PC-3 (cell line): ENCODE data around the gene POLR2B. TPM values are rescaled to one million over a fixed set of nuclear protein-coding genes. Genes with fewer than 3 reads are reported as not detected.

Source experiments
- ATAC-seq: fragments of 200-7000 bp; cut with Tn5 transposase; 2 replicates; pipeline ENCODE4 v1.9.1; 2020; ENCODE audit warnings: mild to moderate bottlenecking, moderate library complexity
- BruUV-seq: library from RNA; stranded (reverse); fragments of 400-500 nt; replicated peaks from 2 replicates; lab custom pipeline; 2021; lab: Mats Ljungman, UMichigan
- CTCF ChIA-PET: fragments of 300-600 bp; sonication (Branson Sonifier 250); formaldehyde crosslinking; loops from one replicate; lab custom pipeline; 2022; ENCODE audit warnings: antibody characterized with exemption; lab: Charles Lee
- POLR2A ChIA-PET: fragments of 300-600 bp; sonication (Branson Sonifier 250); formaldehyde crosslinking; loops from one replicate; lab custom pipeline; 2022; ENCODE audit warnings: antibody characterized with exemption; ENCODE audit not compliant: unreplicated experiment; lab: Charles Lee
- DNase-seq: peaks from one replicate; pipeline ENCODE4 v3.0.0-alpha.2; 2015
- H2AFZ ChIP-seq: fragments of 300-600 bp; sonication (generic); 2 replicates; pipeline ENCODE4 v1.6.0; 2016; ENCODE audit warnings: antibody characterized with exemption, low read length
- H3F3A ChIP-seq: fragments of 300-600 bp; sonication (generic); one replicate; pipeline ENCODE4 v1.6.0; 2017; ENCODE audit warnings: antibody characterized with exemption, low read length, control low read depth, mild to moderate bottlenecking; ENCODE audit not compliant: unreplicated experiment
- H3K27ac ChIP-seq: fragments of 300-600 bp; sonication (generic); 2 replicates; pipeline ENCODE4 v1.5.1; 2016; ENCODE audit warnings: mild to moderate bottlenecking, low read length
- H3K27me3 ChIP-seq: fragments of 300-600 bp; sonication (generic); 2 replicates; pipeline ENCODE4 v1.6.1; 2016; ENCODE audit warnings: low read length, mixed read lengths
- H3K36me3 ChIP-seq: fragments of 300-600 bp; sonication (generic); 2 replicates; pipeline ENCODE4 v1.6.1; 2016; ENCODE audit warnings: low read depth, mixed run types, low read length, mixed read lengths
- H3K4me1 ChIP-seq: fragments of 300-600 bp; sonication (generic); 2 replicates; pipeline ENCODE4 v1.5.1; 2016; ENCODE audit warnings: low read length; ENCODE audit not compliant: insufficient read depth
- H3K4me2 ChIP-seq: fragments of 300-600 bp; sonication (generic); 2 replicates; pipeline ENCODE4 v1.6.0; 2016; ENCODE audit warnings: low read length
- H3K4me3 ChIP-seq: fragments of 300-600 bp; sonication (generic); 2 replicates; pipeline ENCODE4 v1.5.1; 2016; ENCODE audit warnings: mild to moderate bottlenecking, low read length, mixed read lengths
- H3K79me2 ChIP-seq: fragments of 300-600 bp; sonication (generic); 2 replicates; pipeline ENCODE4 v1.6.1; 2017; ENCODE audit warnings: low read length, mixed read lengths
- H3K9ac ChIP-seq: fragments of 300-600 bp; sonication (generic); 2 replicates; pipeline ENCODE4 v1.6.0; 2016; ENCODE audit warnings: mild to moderate bottlenecking, low read length
- H3K9me2 ChIP-seq: fragments of 300-600 bp; sonication (generic); replicated peaks from 2 replicates; pipeline ENCODE4 v1.6.1; 2016; ENCODE audit warnings: mixed run types, low read length, mixed read lengths
- H3K9me3 ChIP-seq: fragments of 300-600 bp; sonication (generic); 2 replicates; pipeline ENCODE4 v1.6.1; 2016; ENCODE audit warnings: low read length, mixed read lengths
- H4K20me1 ChIP-seq: fragments of 300-600 bp; sonication (generic); 2 replicates; pipeline ENCODE4 v1.6.1; 2016; ENCODE audit warnings: low read length, mixed read lengths
- CTCF ChIP-seq: fragments of 300-600 bp; sonication (generic); conservative IDR thresholded peaks from 2 replicates; pipeline ENCODE4 v1.5.1; 2017; ENCODE audit warnings: antibody characterized with exemption, low read depth, mild to moderate bottlenecking, low read length
- EZH2 ChIP-seq: fragments of 300-600 bp; sonication (generic); IDR thresholded peaks from one replicate; pipeline ENCODE4 v1.6.1; 2017; ENCODE audit warnings: antibody characterized with exemption, mild to moderate bottlenecking, low read length; ENCODE audit not compliant: unreplicated experiment
- EZH2phosphoT487 ChIP-seq: fragments of 300-600 bp; sonication (generic); IDR thresholded peaks from 2 replicates; pipeline ENCODE4 v1.6.1; 2018; ENCODE audit warnings: mild to moderate bottlenecking, antibody characterized with exemption, low read length, borderline replicate concordance
- intact Hi-C: fragments of 100-400 bp; cut with micrococcal nuclease; formaldehyde crosslinking; loops from 2 replicates; pipeline ENCODE4 v1.9.0; 2023
- total RNA-seq: library from RNA; depleted of rRNA; stranded (reverse); fragments of >200 nt; gene quantifications from 2 replicates; pipeline ENCODE4 v1.2.3, GENCODE V29; 2014

POLR2B gene
- total RNA-seq, 1 experiment from 2014 or later: 190 TPM

GRCh38 chr4:57061395-57061794, 82.7 kb downstream of the POLR2B start:
- Histone ChIP-seq H3K9me2 (no peaks in the 10 kb centered on the region), H2AFZ (no peak overlapping the region), H3K9ac (no peak overlapping the region), H3K27ac (no peak overlapping the region), H4K20me1 (no peaks in the 10 kb centered on the region), H3K27me3 (peaks cover 15% of the 10 kb centered on the region; the same call in 1 of the 2 replicates), H3K36me3 (no peaks in the 10 kb centered on the region), H3K4me3 (no peak overlapping the region), H3F3A (no peaks in the 10 kb centered on the region), H3K9me3 (no peaks in the 10 kb centered on the region), H3K4me2 (no peak overlapping the region), H3K4me1 (peaks cover 25% of the 10 kb centered on the region), H3K79me2 (no peaks in the 10 kb centered on the region)
- ATAC-seq (no peak), DNase-seq (no peak)
- BruUV-seq: no TSS peak
- intact Hi-C loops: loop anchor here (10.0 kb wide), 1 partner anchor 93 kb away; no protein-coding TSS in a partner anchor
- ChIA-PET CTCF (interaction anchor here (0.6 kb wide), 1 partner anchor 1484 kb away, joined by 3 read pairs; no protein-coding TSS in a partner anchor), POLR2A (no interaction called here)
- TF ChIP-seq CTCF (no peak), EZH2 (no peak), EZH2phosphoT487 (no peak)

GRCh38 chr4:57063518-57063917, 84.8 kb downstream of the POLR2B start:
- no peak overlapping the region for H3K27ac ChIP-seq
- H3K9me2 ChIP-seq: no peaks in the 10 kb centered on the region
- H3K4me2 ChIP-seq: no peak overlapping the region
- H3K4me3 ChIP-seq: no peak overlapping the region
- no peaks in the 10 kb centered on the region for H3F3A ChIP-seq
- DNase-seq: no peak
- POLR2A ChIA-PET: no interaction called here
- H3K27me3 ChIP-seq: no peaks in the 10 kb centered on the region
- no TSS peak for BruUV-seq
- no peak for TF ChIP-seq EZH2phosphoT487
- no peak for TF ChIP-seq EZH2
- TF ChIP-seq CTCF: no peak
- intact Hi-C loops: loop anchor here (10.0 kb wide), 1 partner anchor 91 kb away; no protein-coding TSS in a partner anchor
- CTCF ChIA-PET: no interaction called here
- no peaks in the 10 kb centered on the region for H4K20me1 ChIP-seq
- H3K36me3 ChIP-seq: no peaks in the 10 kb centered on the region
- H3K9me3 ChIP-seq: no peaks in the 10 kb centered on the region
- H3K79me2 ChIP-seq: no peaks in the 10 kb centered on the region
- H3K9ac ChIP-seq: no peak overlapping the region
- ATAC-seq: no peak; the same call in 1 of the 2 replicates
- peaks cover 25% of the 10 kb centered on the region for H3K4me1 ChIP-seq
- H2AFZ ChIP-seq: no peak overlapping the region

GRCh38 chr4:57064120-57064519, 85.4 kb downstream of the POLR2B start:
- Histone ChIP-seq H3K79me2 (no peaks in the 10 kb centered on the region), H3F3A (no peaks in the 10 kb centered on the region), H3K4me3 (no peak overlapping the region), H3K9ac (no peak overlapping the region), H3K27me3 (no peaks in the 10 kb centered on the region), H3K9me2 (no peaks in the 10 kb centered on the region), H3K9me3 (no peaks in the 10 kb centered on the region), H3K27ac (no peak overlapping the region), H3K4me1 (peaks cover 25% of the 10 kb centered on the region), H4K20me1 (no peaks in the 10 kb centered on the region), H3K4me2 (peak overlapping the region; percentile 61; the same call in 1 of the 2 replicates), H2AFZ (no peak overlapping the region), H3K36me3 (no peaks in the 10 kb centered on the region)
- intact Hi-C loops: loop anchor here (2.0 to 10.0 kb wide), 2 partner anchors 41 to 91 kb away; no protein-coding TSS in a partner anchor
- POLR2A ChIA-PET: no interaction called here
- ATAC-seq: no peak
- CTCF ChIA-PET: no interaction called here
- TF ChIP-seq EZH2: no peak
- no peak for TF ChIP-seq CTCF
- TF ChIP-seq EZH2phosphoT487: no peak
- BruUV-seq: no TSS peak
- peak; percentile 27 for DNase-seq
